PFSK-1 (cell line): ENCODE results near the gene BCKDHB.

ENCODE experiments used
- FOXP2 ChIP-seq: optimal IDR thresholded peaks from 2 replicates; pipeline ENCODE3; 2011; ENCODE audit warnings: borderline replicate concordance, control low read depth, inconsistent platforms; ENCODE audit not compliant: insufficient read depth; ENCODE audit errors: extremely low read length, extremely low read depth
- POLR2AphosphoS5 ChIP-seq: IDR thresholded peaks from 2 replicates; pipeline ENCODE4 v1.6.1; 2012; ENCODE audit warnings: low read depth, mild to moderate bottlenecking, control low read depth, low read length, moderate library complexity
- SIN3A ChIP-seq: IDR thresholded peaks from 2 replicates; pipeline ENCODE4 v1.6.1; 2012; ENCODE audit warnings: mild to moderate bottlenecking, low read length, moderate library complexity, borderline replicate concordance; ENCODE audit not compliant: insufficient read depth
- TAF1 ChIP-seq: IDR thresholded peaks from 2 replicates; pipeline ENCODE4 v1.6.1; 2012; ENCODE audit warnings: low read length, control low read depth, borderline replicate concordance; ENCODE audit not compliant: insufficient read depth

GRCh38 chr6:80165819-80166218 is 59.3 kb downstream of the BCKDHB start:
- TF ChIP-seq POLR2AphosphoS5: no peak
- no peak for TF ChIP-seq FOXP2
- no peak for TF ChIP-seq SIN3A
- no peak for TF ChIP-seq TAF1
